ENCODE results near the gene RAMP3.

Gene RAMP3

DNA sequence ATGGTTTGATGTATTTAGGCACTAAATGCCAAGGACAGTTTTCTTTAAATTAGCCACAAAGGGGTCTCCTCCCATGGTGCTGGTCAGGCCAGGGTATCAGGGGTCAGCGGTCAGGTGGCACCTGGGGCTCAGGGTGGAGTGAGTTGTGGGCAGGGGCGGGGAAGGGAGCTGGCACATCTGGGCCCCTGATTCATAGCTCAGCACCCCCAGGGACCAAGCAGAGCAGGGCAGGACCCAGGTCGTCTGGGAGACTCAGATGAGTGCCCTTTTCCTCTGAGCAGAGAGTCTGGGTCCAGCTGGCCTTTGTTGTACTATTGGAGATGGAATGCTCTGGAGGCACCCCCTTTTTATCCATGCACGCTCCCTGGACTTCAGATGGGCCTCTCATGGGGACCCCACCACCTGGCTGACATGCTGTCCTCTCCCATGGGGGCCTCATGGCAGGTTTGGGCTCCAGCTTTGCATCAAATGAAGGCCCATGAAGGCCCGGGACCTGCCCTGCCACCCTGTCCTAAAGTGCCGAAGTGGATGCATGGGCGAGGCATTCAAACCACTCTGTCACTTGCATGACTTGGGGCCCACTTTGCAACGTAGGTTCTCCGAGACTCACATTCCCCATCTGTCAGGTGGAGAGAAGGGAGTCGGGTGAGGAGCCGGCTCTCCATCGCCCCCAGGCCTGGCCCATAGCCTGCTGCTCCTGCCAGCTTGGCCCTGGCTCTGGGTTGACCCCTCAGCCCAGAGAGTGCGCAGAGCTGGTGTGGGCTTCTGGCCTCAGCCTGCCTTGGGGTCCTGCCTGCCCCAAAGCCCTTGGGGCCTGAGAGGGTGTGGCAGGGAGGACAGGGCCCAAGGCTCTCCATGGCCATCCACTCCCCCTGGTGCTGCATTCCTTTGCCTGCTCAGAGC is 66.4 kb downstream of the RAMP3 start:
- DNase-seq = no peak

GRCh38 chr7:45224832-45225231 is 67.2 kb downstream of the RAMP3 start:
- DNase-seq = no peak

DNA sequence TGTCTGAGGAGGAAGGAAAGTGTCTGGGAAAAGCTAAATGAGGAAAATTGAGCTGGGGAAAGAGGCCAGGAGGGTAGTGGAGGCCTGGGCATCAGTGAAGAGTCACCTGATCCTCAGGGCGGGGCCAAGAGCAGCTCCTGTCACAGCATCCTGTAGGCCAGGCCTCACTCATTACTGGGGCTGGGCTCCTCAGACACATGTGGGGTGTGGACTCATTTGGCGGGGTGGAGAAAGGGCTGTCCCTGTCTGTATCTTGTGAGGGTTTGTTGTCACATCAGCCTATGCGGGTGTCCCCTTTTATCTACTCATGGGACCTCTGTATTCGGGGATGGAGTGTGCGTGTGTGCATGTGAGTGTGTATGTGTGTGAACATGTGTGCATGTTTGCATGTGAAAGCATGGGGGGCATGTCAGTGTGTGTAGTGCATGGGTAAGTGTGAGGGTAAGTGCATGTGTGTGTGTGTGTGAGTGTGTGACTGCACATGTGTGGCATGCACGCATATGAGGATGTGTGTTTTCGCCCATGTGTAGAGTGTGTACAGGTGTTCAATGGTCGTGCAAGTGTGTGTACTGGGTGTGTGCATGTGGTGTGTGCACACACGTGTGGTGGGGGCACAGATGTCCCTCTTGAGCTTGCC is 67.8 kb downstream of the RAMP3 start:
- DNase-seq = no peak

- no peak for DNase-seq
These were observed 68.4 kb downstream of the RAMP3 start for GRCh38 chr7:45225948-45226335.

- no peak for DNase-seq
These were observed 71.7 kb downstream of the RAMP3 start for GRCh38 chr7:45229156-45229920.

GRCh38 chr7:45230083-45230482 is 72.5 kb downstream of the RAMP3 start:
- DNase-seq = no peak

DNA sequence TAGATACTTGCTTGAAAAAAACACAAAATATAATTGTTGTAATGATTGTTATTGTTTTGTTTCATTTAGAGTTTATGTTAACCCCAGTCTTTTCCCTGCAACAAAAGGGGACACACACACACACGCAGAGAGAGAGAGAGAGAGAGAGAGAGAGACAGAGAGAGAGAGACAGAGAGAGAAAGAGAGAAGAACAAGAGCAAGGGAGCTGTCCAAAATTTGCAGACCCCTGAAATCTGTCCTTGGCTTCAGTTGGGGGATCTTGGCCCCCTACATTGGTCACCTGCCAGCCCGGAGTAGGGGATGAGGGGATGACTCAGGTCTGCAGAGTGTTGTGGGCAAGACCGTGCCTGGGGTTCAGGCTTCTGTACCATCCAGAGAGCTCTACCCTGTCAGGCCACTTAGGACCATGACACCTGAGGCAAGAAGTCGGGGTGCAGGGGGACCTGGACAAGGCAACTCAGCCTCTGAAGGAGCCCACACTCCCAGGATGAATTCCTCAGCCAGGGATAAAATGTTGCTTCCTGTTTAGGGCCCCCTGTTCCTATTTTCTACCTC is 73.1 kb downstream of the RAMP3 start:
- no peak for DNase-seq

- DNase-seq = no peak
These were observed 75.7 kb downstream of the RAMP3 start for GRCh38 chr7:45233249-45233775.
